HL-60 (cell line): ENCODE data around the gene IBSP.

ENCODE experiments used
- DNase-seq, 2 experiments: peaks; one replicate each; pipeline ENCODE4 v3.0.0-alpha.2; 2010 to 2020; ENCODE audit warnings: low read depth in 1 of 2, low spot score in 1 of 2
- H3K27ac ChIP-seq: fragments of 250-450 bp; sonication (Bioruptor Pico); replicated peaks from 2 replicates; pipeline ENCODE4 v1.5.1; 2020; ENCODE audit warnings: mild to moderate bottlenecking, moderate library complexity
- H3K27me3 ChIP-seq: fragments of 250-450 bp; sonication (Bioruptor Pico); 2 replicates; pipeline ENCODE4 v1.5.1; 2021; ENCODE audit warnings: mild to moderate bottlenecking, moderate library complexity; ENCODE audit not compliant: insufficient read depth, poor library complexity, severe bottlenecking
- H3K4me3 ChIP-seq: replicated peaks from 2 replicates; pipeline ENCODE4 v1.5.1; 2011; ENCODE audit warnings: mild to moderate bottlenecking, control low read depth, low read length; ENCODE audit not compliant: insufficient read depth
- GABPA ChIP-seq: IDR thresholded peaks from 2 replicates; pipeline ENCODE4 v1.6.1; 2012; ENCODE audit warnings: low read depth
- POLR2AphosphoS5 ChIP-seq: IDR thresholded peaks from 2 replicates; pipeline ENCODE4 v1.6.1; 2012; ENCODE audit warnings: low read depth
- REST ChIP-seq: IDR thresholded peaks from 2 replicates; pipeline ENCODE4 v1.6.1; 2012; ENCODE audit warnings: low read depth; ENCODE audit not compliant: insufficient replicate concordance
- SPI1 ChIP-seq: IDR thresholded peaks from 2 replicates; pipeline ENCODE4 v1.6.1; 2012; ENCODE audit warnings: low read depth, mild to moderate bottlenecking, borderline replicate concordance
- TF ChIP-seq, protein P1 (sequence below): IDR thresholded peaks from one replicate; pipeline ENCODE4 v1.5.1; 2011; ENCODE audit warnings: low read length, control low read depth, inconsistent platforms; ENCODE audit not compliant: insufficient read depth

Gene IBSP

DNA sequence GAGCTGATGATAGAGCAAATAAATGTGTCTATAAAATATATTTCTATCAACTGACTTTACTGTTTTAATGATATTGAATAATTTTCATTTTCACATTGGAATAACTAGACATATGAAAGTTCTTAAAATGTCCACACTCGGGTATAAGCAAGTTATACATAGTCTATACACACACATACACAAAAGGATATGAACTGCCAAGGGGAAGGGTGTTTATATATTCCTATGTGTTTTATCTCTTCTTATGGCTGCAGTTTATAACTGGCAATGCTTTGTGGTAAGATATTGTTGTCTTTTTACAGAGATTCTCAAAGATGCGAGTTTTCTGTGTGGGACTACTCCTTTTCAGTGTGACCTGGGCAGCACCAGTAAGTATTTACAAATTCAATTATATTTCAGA is 35.0 kb downstream of the IBSP start:
- Histone ChIP-seq H3K4me3 (no peak overlapping the region), H3K27me3 (no peaks in the 10 kb centered on the region), H3K27ac (no peak overlapping the region)
- TF ChIP-seq, protein P1, sequence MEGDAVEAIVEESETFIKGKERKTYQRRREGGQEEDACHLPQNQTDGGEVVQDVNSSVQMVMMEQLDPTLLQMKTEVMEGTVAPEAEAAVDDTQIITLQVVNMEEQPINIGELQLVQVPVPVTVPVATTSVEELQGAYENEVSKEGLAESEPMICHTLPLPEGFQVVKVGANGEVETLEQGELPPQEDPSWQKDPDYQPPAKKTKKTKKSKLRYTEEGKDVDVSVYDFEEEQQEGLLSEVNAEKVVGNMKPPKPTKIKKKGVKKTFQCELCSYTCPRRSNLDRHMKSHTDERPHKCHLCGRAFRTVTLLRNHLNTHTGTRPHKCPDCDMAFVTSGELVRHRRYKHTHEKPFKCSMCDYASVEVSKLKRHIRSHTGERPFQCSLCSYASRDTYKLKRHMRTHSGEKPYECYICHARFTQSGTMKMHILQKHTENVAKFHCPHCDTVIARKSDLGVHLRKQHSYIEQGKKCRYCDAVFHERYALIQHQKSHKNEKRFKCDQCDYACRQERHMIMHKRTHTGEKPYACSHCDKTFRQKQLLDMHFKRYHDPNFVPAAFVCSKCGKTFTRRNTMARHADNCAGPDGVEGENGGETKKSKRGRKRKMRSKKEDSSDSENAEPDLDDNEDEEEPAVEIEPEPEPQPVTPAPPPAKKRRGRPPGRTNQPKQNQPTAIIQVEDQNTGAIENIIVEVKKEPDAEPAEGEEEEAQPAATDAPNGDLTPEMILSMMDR: no peak
- no peak for TF ChIP-seq REST
- TF ChIP-seq POLR2AphosphoS5: no peak
- no peak for TF ChIP-seq GABPA
- TF ChIP-seq SPI1: no peak
- no peak for DNase-seq

- no peak for TF ChIP-seq GABPA
- TF ChIP-seq, protein P1: no peak
- TF ChIP-seq REST: no peak
- no peak for TF ChIP-seq SPI1
- Histone ChIP-seq H3K27me3 (no peaks in the 10 kb centered on the region), H3K27ac (no peak overlapping the region), H3K4me3 (no peak overlapping the region)
- DNase-seq: no peak
Measured at GRCh38 chr4:87835197-87835596, 35.8 kb downstream of the IBSP start.

DNA sequence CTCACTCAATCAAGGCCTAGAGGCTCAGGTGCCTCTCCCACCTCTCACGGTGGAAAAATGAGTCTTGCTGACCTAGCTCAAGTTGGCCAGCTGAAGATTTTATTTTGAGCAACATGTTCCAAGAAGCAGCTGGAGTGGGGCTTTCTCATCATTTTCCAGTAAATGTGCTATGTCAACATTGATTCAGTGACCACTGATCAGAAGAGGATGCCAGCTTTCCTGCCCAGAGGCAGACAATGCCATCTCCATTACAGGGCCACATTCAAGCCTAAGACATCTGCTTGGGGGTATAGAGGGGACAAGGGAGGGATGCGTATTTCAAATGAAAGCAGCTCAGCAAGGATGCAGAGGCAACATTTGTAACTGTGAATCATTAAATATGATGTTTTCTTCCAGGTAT is 36.4 kb downstream of the IBSP start:
- H3K27me3 ChIP-seq: no peaks in the 10 kb centered on the region
- TF ChIP-seq REST (no peak), GABPA (no peak), POLR2AphosphoS5 (no peak), SPI1 (no peak)
- TF ChIP-seq, protein P1: no peak
- H3K27ac ChIP-seq: no peak overlapping the region
- no peak overlapping the region for H3K4me3 ChIP-seq
- no peak for DNase-seq
